GM12892 (cell line): ENCODE data around the gene VMAC.

Experiments
- POLR2A ChIP-seq: IDR thresholded peaks from 2 replicates; pipeline ENCODE4 v1.6.1; 2011; ENCODE audit warnings: low read depth, low read length, control low read depth
- POLR2AphosphoS5 ChIP-seq: IDR thresholded peaks from 2 replicates; pipeline ENCODE4 v1.6.1; 2011; ENCODE audit warnings: low read depth, low read length, control low read depth

DNA sequence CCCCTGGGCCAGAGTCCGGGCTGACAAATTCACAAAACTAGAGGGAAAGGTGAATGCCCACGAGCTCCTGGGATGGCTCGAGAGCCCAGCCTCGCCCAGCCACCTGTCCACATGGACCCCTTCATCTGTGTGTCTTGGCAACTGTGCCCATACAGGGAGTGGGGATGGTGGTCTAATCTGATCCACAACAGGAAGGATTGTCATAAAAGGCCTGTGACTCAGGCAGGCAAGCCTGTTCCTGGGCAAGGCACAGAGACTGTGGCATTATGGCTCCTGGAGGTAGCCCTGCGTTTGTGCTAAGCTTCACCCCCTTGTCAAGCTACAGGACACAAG, 29.4 kb downstream of the VMAC start:
- TF ChIP-seq POLR2AphosphoS5 (no peak), POLR2A (no peak)
